B cell (primary cell): ENCODE data around the gene NTM.

Experiments
- CTCF ChIP-seq: fragments of 200-600 bp; IDR thresholded peaks from one replicate; pipeline ENCODE4 v1.8.0; 2022; ENCODE audit warnings: antibody characterized with exemption, mild to moderate bottlenecking
- EZH2 ChIP-seq: IDR thresholded peaks from 2 replicates; pipeline ENCODE4 v1.6.1; 2012; ENCODE audit warnings: borderline replicate concordance, low read depth, mild to moderate bottlenecking, moderate library complexity, low read length; ENCODE audit not compliant: insufficient read depth, poor library complexity, severe bottlenecking

- TF ChIP-seq CTCF = no peak
- no peak for TF ChIP-seq EZH2
Observed at GRCh38 chr11:131378931-131379330, 8.5 kb downstream of the NTM start.
